Measurements from ENCODE around the gene ACOT9.
"Not testable (repeated sequence)": the region's sequence is repeated elsewhere in the genome, so short reads cannot be mapped to it uniquely, and the experiment has no call there.

ACOT9 gene

DNA sequence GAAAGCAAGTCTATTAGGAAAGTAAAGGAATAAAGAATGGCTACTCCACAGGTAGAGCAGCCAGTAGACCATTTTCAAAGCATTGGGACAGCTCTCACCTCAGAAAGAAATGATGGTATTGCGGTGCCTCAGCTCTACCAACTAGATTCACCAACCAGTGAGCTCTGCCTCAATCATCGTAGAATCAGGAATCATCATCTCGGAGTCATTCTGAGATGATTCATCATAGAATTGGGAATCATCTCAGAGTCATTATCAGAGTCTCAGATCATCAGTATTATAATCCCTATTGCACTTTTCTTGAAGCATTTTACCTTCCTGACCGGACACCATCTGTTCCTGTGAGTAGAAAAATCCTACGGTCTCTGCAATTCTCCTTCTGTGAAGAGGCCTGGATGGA is 22.4 kb upstream of the ACOT9 start:
- DNase-seq: no peak

DNA sequence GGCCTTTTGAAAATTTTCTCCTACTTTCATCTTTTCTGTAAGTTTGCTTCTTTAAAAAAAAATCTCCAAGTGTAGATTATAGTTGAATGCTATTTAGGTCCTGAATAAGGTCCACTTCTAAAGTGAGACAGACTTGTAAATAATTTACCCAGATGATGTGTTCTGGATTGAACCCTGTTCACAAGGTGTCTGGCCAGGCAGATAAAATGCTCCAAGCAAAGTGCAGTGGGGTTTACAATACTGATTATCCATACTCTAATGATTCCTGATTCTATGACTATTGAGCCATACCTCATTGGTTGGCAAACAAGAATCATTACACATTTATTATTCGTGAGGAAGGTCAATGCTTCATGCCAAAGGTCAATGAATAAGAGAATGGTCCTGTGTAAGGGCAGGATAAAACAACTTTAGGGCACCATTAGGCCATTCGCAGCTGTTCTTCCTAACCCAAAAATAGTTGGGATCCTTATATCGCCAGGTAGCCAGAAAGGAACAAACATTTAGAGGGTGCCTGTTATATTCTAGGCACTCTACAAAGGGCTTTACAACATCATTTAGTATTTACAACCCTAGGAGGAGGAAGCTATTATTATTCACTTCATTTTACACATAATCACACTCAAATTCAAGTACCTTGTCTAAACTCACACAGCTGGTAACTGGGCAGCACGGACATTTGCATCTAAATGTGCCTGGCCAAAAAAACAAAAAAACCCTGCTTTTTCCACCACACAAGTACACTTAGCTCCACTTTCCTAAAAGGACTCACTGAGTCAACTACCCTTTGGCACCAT is 21.3 kb upstream of the ACOT9 start:
- DNase-seq: no peak

DNA sequence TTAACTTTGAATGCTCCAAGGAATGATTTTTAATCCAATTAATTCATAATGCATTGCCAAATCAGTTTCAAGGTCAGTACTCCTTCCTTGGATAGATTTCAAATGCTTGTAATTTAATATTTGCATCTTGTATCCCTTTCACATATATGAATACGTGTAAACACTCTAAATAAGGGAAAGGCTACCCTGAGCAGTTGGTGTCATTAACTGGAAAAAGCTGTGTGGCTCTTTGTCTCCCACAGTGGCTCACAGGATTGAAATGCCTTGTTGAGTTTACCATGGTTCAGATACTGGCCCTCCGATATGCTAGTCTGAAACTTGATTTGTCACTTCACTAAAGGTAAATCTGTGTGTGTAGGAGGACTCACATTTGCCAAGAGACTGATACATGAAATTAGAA is 16.7 kb upstream of the ACOT9 start:
- no peak for DNase-seq

DNA sequence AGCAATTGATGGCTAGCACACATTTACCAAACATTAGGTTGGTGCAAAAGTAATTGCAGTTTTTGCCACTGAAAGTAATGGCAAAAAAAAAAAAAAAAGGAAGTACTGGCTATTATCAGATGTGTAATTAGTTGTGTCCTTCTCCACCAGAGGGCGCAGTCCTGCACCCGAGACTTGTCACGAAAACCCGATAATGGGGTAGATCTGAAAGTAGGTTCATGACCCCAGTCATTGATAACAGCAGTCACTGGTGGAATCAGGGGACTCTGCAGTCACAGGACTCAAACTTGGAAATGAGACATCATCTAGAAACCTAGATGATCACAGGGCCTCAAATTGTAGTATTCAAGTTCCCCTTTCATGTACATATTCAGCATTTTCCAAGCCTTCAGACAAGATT is 13.1 kb upstream of the ACOT9 start:
- DNase-seq: no peak

DNA sequence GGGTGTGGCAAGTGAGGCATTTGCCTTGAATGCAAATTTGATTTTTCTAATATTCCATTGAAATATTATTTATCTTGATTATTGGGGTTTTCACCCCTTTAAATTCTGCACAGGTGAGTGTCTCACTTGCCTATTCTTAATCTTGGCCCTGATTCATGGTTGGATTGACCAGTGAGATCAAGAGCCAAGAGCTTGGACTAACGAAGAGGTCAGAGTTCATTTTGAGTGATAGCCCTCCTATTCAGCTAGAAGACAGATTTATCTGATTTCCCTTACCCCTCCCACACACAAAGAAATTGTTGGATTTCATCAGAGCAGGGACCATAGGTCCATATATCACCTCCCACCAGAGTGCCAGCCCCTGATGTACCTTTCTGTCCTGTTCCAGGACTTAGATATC is 11.6 kb upstream of the ACOT9 start:
- no peak for DNase-seq

DNA sequence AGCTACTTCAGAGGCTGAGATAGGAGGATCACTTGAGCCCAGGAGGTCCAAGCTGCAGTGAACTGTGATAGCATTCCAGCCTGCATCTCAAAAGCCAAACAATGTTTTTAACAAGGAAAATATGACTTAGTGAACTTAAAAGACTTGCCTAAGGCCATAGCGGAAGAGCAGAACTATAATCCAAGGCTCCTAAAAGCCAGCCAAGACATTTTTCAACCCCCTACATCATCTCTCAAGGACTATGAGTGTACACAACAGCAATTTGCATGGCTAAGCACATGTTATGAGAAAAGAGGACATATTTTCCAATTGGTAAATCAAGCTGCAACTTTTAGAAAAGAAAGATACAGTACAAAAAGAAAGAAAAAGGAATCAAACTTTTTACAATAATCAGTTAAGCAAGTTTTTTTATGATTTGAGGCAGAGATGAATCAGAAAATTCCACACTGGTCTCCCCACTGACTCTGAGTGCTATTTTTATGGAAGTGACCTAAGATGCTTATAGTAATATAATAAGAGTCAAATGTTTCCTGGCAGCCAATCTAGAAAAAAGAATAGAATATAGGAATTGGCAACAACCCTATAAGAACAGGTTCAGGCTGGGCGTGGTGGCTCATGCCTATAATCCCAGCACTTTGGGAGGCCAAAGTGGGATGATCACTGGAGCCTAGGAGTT is 9.8 kb upstream of the ACOT9 start:
- peak; percentile 58 for DNase-seq

DNA sequence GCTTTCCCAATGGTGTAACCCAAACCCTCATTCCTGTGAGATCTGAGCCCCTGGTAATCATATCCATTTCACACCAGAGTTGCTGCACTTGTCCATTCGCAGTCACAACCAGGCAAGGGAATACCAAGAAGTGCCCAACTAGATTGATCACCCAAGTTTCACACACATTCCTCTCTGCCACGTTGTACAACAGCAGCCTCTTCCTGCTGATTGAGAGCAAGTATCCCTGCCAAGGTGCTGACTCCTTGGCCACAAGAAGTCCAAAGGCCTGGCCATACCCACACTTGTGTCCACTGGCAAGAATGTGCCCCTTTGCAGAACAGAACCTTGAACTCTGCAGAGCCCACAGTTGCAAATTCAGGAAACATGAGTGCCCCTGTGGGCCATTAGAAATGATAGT is 6.5 kb upstream of the ACOT9 start:
- no peak for DNase-seq

DNA sequence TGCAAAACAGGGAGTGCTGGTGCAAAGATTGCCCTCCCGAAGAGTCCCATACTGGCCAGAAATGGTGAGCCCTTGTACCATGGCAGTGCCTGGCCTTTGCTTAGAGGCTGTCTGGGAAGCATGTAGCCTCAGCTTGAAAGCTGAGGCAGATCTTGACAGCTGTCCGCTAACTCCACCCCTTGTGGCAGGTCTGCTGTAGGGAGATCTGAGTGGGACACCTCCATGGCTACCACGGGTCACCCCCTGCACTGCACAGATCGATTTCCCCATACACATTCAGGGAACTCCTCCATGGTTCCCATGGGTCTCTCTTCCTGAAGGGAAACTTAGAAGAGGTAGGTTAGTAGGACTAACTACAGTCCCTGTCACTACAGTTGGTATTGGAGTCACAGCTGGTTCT is 6.1 kb upstream of the ACOT9 start:
- DNase-seq: no peak

DNA sequence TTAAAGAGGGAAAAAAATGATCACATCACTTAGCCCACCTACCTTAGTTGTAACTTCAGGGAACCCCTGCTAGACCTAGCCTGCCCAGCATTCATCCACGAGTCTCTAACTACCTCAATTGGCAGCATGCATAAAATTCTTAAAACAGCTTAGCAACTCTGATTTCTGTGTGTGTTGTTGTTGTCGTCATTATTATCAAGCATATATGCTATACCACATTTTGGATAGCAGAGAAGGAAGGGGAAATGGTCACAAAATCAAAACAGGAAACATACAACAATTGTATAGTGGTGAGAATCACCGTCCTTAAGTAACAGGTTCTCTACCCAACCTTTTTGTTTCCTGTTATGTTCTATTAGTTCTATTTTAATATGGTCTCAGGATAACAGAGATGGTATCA is 2.7 kb upstream of the ACOT9 start:
- no peak for DNase-seq

DNA sequence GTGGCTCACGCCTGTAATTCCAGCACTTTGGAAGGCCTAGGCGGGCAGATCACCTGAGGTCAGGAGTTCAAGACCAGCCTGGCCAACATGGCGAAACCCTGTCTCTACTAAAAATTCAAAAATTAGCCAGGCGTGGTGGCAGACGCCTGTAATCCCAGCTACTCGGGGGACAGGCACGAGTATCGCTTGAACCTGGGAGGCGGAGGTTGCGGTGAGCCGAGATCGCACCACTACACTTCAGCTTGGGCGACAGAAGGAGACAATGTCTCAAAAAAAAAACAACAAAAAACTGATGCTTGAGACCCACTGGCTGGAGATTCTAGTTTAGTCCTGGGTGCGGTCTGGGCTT is 521 bp upstream of the ACOT9 start:
- not testable (repeated sequence) for DNase-seq

DNA sequence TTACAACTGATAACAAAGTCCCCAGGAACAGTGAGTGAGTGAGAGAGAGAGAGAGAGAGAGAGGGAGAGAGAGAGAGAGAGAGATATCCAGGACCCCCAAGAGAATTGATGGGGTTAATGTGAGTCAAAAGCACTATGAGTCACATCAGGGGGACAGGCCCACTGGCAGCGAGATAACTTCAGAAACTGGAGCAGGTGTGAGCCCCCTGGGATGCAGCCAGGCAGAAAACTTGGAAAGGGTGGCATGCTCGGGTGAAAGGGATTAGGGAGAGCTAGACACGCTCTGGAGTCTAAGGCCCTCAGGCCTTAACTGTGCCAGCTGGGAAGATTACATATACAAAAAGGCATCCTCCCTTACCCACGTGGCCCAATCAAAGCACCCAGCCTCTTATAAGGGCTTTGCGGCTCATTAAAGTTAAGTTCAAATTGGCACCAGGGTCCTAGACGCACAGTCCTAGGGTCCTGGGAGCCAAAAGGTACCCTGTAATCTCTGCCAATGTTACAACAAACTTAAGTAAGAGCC is 841 bp downstream of the ACOT9 start:
- DNase-seq: peak; percentile 49

DNA sequence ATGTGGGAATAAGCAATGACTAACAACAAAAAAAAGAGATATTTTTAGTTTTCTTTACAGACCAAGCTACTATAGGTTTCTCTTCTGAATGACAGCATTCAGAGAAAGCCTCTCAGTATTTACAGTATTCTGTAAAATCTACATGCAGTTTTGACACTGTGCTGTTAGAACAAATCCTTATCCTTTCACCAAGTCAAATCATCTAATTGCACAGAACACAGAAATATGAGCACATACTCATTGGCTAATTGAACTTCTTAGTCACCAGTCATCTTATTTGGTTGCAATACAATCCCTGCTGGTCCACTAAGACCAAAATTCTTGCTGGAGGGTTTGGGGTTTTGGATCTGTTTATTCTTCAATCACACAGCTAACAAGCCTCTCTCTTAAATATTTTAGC is 5.7 kb downstream of the ACOT9 start:
- no peak for DNase-seq

DNA sequence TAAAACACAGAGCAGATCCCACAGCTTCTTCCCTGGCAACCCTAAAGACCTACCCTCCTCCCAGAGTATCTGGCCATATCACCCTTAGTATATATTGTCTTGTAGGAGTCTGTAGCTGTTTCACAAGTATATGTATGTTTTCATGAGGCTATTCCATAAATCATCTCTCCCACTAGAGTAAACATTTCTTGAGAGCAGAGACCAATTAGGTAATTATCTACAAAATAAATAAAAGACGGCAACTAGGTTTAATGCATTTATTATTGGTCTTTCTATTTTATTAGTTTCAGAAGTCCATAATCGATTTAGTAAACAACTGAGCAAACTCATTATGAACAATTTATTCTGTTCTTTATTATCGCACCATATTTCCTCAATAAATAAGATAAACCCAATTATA is 7.0 kb downstream of the ACOT9 start:
- no peak for DNase-seq

DNA sequence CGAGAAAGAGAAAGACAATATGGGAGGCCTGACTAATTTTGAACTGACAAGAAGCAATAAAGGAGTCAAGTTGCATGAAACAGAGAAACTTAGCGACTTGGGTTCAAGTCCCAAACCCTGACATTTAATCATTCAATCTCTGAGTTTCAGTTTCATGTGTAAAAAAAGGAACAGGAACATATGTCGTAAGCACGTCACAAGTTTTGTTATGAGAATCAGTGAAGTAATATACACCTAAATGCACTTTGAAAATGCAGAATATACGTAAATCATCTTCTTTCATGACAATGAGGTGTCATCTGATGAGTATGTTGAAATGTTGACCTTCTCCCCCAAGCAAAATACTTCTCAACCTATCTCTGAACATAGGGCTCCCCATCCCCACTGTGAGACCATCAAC is 10.4 kb downstream of the ACOT9 start:
- no peak for DNase-seq

DNA sequence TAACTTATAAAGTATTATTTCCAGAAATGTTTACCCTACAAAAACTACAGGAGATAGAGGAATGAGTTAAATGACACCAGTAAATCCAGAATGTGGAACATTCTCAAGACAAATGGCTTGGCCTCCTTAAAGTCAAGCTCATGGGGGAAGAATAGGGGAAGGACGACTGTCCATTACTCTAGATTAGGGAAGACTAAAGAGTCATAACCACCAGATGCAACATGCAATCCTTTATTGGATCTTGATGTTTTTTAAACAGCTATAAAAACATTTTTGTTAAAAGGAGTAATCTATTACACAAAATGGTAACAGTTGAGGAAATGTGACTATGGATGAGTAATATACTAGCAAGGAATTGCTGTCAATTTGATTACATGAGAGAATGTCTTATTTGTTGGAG is 11.1 kb downstream of the ACOT9 start:
- DNase-seq: no peak

DNA sequence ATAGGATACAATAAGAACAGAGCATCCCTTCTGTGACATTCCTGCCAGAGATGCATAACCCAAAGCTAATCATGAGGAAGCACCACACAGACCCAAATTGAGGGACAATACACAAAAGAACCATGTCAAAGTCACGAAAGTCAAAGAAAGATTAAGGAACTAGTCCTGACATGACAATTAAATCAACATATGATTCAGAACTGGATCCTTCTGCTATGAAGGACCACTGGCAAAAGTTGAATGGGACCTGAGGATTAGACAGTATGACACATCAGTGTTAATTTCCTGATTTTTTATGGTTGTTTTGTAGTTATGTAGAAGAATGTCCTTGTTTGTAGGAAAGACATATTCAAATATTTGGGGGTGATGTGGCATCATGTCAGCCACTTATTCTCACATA is 13.9 kb downstream of the ACOT9 start:
- DNase-seq: no peak

DNA sequence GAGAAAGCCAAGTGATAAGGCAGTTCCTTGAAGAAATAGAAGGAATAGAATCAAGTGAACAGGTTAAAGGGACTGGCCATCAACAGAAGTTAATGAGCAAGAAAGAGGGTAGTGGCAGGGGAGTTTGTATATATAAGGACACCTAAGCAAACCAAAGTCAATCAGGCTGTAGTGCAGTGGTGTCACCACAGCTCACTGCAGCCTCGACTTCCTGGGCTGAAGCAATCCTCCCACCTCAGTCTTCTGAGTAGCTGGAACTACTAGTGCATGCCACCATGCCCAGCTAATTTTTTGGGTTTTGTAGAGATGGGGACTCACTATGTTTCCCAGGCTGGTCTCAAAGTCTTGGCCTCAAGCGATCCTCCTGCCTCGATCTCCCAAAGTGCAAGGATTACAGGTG is 15.9 kb downstream of the ACOT9 start:
- no peak for DNase-seq

DNA sequence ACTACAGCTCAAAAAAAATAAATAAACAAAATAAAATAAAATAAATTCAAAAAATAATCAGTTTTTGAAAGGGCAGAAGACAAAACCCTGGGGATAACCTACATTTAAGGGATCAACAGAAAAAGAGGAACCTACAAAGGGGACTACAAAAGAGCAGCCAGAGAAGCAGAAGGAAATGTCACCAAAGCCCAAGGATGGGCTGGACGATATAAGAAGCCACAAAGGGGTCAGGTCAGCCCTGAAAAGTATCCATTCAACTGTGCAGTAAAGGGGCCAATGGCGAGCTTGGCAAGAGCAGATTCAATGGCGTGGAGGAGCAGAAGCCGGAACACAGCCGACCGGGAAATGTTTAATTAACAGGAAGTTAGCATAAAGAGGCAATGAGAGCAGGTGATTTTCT is 16.9 kb downstream of the ACOT9 start:
- no peak for DNase-seq

DNA sequence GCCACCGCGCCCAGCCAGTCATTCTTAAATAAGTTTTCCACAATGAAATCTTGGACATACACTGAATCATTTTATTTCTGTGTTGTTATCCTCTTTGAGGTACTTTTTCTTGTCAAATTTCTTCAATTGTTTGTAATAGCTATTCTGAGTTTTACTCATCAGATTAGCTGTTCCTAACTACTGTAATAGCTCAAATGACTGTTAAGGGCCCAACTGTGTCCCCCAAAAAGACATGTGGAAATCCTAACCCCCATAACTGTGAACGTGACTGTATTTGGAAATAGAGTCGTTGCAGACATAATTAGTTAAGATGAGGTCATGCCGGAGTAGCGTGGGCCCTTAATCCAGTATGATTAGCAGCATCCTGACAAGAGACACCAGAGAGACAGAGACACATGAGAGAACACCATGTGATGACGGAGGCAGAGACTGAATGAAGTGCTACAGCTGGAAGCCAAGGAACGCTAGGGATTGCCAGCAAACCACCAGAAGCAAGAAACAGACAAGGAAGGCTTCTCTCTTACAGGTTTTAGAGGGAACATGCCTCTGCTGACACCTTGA is 22.9 kb downstream of the ACOT9 start:
- DNase-seq: no peak

DNA sequence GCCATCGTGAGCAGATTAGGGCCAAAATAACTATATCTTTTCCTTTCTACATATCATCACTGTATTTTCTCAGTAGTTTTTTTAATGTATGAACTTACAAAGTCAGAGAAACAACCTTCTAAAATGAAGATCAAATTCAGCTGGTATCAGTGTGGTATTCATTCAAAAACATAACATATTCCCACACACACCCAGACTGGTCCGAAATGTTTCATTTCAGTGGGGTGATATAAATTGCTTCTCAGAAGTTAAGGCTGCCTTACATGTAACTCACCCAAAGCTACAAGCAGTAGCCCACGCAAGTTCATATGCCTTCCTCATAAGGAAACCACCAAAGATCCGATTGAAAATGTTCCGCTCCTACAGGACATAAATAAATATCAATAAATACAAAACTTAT is 37.8 kb downstream of the ACOT9 start:
- no peak for DNase-seq

DNA sequence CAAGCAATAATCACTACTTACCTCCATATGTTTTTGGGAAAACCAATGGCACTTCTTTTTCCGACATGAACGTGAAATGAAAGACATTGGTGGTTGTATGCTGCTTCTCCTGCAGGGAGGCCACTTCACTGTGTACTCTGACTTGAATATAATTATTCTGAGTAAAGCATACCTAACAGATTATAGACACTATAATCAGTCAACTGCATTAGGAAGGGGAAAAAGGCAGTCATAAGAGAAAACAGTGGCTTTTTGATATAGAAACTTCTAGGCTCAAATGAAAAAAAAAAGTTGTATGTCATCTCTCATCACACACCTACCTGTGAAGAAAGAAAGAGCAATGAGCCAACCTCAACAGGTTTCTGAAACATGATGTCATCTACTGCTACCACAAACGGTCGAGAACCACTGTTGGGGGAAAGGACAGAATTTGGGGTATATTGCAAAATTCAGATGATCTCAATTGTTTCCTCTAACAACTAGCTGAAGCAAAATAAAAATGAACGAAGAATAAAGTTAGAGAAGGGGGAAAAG is 38.3 kb downstream of the ACOT9 start:
- DNase-seq: no peak

DNA sequence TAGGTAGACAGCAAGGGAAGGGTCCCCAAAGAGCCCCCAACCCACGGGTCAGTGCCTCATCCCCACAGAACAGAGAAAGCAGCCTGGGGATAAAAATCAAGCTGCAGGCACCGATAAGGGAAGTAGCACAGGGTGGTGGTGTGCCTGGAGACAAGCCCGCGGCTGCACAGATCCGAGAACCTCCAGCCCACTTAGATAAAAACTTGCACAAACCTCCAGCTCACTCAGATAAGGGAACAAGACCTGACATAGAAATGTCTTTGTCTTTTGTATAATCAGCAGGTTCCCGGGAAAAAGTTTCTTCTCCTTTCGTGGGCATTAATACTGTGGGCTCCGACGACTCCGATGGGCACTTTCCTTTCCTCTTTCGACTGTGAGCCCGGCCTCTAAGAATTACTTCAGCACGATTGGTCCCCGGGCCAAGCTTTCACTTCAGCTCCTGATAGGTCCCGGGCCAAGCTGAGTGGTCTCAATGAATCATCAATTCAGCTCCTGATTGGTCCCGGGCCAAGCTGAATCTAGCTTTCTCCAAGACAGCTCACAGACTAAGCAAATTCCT is 43.4 kb downstream of the ACOT9 start:
- DNase-seq: no peak

DNA sequence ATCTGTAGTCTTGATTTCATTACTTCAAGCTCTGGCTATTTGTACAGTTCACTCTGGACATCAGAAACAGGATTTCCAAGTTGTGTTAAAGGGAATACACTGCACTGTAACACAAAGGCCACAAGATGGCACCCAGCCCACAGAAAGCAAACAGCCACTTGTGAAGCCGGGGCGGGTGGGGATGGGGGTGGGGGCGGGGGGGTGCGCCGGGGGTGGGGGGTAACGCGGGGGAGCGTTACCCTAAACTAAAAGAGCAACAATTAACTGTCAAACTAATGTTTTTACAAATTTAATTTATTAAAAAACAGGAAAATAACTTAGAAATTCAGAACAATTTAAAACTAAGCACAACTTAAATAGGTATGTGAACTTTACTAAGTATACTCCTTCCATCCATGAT is 48.5 kb downstream of the ACOT9 start:
- DNase-seq: peak; percentile 3

DNA sequence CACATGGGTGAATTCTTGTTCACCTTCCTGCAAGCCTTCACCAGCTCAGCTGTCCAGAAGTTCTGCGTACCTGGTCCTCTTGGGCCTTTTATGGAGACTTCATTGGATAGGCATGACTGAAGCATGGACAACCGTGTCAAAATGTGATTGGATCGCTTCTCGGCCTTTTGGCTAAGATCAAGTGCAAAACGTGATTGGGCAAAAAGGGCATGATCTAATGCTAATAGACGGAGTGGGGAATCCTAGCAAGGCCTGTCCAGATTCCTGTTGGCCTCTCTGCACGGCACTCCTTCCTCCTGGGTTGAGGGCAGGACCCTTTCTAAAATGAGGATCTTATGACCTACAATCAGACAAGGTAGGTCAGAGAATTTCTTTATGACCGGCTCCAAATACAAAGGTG is 50.9 kb downstream of the ACOT9 start:
- no peak for DNase-seq
